Measurements from ENCODE around the gene DERA.
"Not testable (repeated sequence)": the region's sequence is repeated elsewhere in the genome, so short reads cannot be mapped to it uniquely, and the experiment has no call there.

DERA gene

DNA sequence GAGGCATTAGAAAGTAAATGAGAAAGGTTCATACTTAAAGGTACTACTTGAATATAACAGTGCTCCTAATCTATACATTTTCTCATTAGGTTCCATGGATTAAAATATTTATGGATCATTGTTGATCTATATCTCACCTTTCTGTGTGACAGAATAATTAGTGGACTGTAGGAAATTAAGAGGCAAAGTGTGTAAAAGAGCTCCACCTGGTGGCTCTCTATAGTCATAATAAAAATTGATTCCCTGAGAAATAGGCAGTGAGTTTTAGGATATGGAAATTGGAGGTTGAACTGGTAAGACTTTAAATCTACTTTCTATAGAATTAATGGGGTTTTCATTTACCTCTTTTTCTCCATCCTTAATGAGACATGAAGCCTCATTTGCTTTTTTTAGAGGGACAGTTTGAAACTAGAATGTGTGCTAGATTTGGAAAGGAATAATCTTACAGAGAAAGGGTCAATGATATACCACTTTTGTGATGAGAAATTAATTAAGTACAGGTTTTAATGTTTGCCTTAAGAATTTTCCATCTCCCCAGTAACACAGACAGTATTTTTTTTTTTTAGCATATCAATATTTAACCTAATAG, 11.8 kb upstream of the DERA start:
- no peak for DNase-seq

DNA sequence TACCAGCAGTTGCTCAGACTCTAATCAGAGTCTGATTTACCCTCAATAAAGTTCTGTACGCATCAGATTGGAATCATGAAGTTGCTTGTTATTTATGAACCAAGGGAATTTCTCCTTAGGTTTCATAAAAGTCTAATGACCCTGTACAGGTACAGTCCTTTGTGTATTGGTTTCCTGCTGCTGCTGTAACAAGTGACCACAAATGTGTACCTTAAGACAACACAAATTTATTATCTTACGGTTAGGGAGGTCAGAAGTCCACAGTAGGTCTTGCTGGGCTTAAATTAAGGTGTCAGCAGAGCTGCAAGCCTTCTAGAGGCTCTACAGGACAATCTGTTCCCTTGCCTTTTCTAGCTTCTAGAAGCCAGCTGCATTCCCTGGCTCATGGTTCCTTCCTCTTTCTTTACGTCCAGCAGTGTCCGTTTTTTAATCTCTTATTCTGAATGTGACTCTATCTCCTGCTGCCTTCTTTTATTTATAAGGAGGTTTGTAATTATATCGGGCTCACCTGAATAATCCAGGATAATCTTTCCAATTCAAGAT, 6.7 kb upstream of the DERA start:
- DNase-seq: no peak
- intact Hi-C loops (cut with DNase I): no loop called here

More for the DNA sequence above, 11.8 kb upstream of the DERA start:
- intact Hi-C loops (cut with DNase I): no loop called here

DNA sequence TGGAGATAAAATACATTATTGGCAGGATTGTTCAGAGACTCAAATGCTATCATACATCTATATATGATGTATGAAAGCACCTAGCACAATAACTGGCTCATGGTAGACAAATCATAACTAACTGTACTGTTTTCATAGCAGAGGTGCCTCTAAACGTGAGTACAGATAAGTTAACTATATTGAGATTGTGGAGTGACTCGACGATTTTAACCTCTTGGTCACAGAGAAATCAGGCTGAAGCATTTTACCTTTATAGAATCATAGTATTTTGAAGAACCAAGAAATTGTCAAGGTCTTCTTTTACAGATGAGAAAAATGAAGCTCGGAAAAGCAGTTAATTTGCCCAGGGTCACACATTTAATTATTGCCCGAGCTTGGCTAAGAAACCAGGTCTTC, 666 bp upstream of the DERA start:
- intact Hi-C loops (cut with DNase I): no loop called here
- no peak for DNase-seq

DNA sequence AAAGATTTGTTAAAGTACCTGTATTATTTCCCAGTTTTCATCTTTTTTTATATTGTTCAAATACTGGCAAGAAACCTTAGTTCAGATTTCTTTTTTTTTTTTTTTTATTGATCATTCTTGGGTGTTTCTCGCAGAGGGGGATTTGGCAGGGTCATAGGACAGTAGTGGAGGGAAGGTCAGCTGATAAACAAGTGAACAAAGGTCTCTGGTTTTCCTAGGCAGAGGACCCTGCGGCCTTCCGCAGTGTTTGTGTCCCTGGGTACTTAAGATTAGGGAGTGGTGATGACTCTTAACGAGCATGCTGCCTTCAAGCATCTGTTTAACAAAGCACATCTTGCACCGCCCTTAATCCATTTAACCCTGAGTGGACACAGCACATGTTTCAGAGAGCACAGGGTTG, 799 bp downstream of the DERA start:
- intact Hi-C loops (cut with DNase I); DNase-seq: not testable (repeated sequence)

DNA sequence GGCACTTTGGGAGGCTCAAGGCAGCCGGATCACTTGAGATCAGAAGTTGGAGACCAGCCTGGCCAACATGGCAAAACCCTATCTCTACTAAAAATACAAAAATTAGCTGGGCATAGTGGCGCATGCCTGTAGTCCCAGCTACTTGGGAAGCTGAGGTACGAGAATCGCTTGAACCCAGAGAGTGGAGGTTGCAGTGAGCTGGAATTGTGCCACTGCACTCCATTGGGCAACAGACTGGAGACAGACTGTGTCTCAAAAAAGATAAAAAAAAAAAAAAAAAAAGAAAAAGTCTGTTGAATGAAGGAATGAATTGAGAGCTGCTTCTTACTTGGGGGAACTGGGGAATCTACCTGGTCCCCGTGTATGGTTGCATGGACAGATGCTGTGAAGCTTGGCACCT, 3.0 kb downstream of the DERA start:
- DNase-seq; intact Hi-C loops (cut with DNase I): not testable (repeated sequence)

DNA sequence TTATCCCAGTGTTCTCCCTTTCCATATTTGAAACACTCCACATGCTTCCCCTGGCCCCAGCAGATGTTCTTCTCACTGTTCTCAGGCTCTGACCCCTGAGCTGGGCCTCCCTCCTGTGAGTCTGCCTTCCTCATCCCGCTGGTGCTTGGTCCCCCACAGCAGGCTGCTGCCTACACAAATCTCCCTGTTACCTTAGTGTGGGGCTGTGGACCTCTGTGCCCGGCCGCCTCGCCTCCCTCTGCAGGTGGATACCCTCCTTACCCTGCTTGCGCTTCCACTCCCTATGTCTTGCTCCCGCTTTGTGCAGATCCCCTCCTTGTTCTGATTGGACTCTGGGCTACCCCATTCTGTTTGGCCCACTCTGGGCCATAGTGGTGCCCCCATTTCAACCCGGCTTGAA, 6.9 kb downstream of the DERA start:
- DNase-seq: no peak
- intact Hi-C loops (cut with DNase I): no loop called here

DNA sequence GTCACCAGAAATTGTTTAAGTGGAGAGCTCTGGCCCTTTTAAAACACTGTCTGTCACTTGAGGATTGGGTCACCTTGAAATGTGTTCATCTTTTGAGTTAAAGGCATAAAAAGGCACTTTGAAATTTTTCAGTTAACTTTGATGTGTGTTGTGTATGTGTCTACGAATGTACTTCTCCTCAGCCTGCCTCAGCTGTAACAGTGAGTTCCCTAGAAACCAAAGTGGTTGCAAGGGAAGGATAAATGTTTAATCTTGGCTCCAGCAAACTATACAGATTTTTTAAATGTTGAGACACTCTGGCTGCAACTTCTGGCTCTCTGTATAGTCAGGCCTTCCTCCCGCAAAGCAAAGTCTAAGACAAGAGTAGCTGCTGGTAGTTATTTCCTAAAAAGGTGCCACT, 8.3 kb downstream of the DERA start:
- no peak for DNase-seq
- intact Hi-C loops (cut with DNase I): no loop called here

DNA sequence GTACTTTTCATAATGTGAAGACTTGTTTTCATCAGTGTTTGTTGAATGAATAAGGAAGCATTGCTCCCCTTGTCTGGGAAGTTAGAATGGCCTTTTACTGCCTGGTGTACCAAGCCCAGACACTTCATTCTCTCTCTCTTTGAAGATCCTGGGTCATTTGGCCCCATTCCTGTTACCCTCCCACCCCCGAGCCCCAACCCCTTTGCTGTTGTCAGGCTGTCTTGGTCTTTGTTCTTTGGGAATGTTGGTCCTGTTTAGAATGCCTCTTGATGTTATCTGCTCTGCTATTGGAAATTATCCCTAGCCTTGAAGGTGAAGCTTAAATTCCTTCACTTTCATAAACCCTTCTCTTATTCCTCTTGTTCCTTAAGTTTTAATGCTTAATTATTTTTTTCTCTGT, 13.8 kb downstream of the DERA start:
- intact Hi-C loops (cut with DNase I): no loop called here
- no peak for DNase-seq

DNA sequence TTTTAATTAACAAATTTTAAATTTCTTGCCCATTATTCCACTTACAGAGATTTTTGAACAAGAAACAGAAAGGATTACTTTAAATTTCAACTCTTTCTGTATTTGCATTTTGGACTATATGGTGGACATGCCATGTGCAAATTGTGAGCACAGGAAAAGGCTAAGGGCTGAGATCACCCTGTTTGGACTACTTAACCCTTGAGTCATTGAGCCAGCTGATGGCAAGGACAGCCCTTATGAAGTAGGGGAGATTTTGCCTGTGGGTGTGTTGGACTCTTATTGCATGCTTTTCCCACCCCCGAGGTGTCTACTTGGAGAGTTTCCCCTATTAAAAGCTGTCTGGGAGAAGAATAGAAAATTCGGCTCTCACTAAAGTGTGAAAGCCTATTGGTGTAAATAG, 17.2 kb downstream of the DERA start:
- no peak for DNase-seq
- intact Hi-C loops (cut with DNase I): no loop called here

DNA sequence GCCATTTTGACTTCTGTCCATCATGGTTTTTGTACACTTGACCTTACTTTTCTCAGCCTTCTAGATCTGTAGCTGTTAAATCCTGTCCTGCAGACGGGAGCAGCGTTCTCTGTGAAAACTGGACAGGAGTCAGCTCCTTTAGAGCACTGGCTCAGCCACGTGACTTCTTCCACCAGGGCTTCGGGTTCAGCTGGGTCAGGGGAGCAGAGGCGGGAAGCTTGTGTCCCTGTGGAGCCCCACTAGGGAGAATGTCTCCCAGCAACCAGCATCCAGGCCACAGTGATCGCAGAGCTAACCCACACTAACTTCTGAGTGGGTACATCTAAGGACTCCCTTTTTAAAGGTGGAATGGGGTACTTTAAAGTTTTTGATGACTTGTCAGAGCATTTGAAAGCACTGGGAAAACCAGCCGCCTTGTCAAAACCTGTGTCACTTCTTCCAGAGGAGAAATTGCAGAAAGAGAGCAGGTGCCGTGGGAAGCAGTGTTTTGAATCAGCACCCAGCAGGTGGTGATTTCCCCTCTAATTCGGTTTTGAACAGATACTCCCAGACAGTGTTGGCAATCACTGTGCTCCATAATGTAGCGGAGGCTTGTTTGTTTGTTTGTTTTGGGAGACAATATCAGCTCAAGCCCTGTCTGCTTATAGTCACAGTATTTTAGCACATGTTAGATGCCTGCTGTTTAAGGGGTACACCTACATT, 17.9 kb downstream of the DERA start:
- peak in 1 of 10 donors; percentile 84 for DNase-seq
- intact Hi-C loops (cut with DNase I): no loop called here

DNA sequence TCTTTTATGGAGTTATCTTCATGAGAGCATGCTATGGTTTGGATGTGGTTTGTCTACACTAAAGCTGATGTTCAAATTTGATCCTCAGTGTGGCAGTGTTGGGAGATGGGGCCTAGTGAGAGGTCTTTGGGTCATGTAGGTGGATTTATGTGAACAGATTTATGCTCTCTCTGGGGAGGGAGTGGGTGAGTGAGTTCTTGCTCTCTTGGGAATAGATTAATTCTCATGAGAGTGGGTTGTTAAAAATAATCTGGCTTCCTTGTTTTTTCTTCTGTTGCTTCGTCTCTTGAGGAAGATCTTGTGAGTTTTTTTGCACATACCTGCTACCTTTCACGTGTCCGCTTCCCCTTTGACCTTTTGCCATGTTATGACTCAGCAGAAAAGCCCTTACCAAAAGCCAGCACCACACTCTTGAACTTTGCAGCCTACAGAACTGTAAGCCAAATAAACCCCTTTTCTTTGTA, 20.5 kb downstream of the DERA start:
- intact Hi-C loops (cut with DNase I): no loop called here
- DNase-seq: no peak

DNA sequence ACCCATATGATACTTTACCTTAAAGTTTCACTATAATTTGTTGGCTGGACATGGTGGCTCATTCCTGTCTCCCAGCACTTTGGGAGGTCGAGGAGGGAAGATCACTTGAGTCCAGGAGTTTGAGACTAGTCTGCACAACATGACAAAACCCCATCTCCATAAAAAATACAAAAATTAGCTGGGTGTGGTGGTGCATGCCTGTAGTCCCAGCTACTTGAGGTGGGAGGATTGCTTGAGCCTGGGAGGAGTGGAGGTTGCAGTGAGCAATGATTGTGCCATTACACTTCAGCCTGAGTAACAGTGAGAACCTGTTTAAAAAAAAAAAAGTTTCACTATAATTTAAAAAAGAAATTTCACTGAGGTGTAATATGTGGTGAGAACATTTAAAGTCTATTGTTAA, 21.2 kb downstream of the DERA start:
- intact Hi-C loops (cut with DNase I): no loop called here
- DNase-seq: no peak

DNA sequence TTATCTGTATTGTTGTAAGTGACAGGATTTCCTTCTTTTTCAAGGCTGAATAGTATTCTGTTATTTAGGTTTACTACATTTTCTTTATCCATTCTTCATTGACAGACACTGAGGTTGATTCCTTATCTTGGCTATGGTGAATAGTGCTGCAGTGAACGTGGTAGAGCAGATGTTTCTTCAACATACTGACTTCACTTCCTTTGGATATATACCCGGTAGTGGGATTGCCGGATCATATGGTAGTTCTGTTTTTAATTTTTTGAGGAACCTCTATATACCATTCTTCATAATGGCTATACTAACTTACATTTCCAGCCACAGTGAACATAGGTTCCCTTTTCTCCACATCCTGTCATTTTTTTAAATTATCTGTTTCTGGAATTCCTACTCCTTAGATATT, 21.8 kb downstream of the DERA start:
- DNase-seq: no peak
- intact Hi-C loops (cut with DNase I): no loop called here

DNA sequence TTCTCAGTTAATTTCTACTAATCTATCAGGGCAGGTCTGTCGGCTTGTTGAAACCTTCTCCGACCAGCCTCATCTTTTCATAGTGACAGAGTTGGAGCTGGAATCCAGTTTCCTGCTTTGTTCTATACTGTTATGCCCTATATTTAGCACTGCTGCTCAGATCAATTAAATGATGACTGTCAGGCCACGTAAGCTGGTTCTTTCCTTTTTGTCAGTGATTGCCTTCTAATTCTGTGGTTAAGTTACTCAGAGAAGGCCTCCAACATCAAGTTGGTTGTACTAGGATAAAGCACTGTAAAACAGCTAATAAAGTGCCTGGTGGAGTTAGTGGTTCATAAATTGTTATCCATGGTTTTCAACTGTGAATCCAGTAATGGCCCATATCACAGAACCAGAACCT, 22.6 kb downstream of the DERA start:
- no peak for DNase-seq
- intact Hi-C loops (cut with DNase I): no loop called here

DNA sequence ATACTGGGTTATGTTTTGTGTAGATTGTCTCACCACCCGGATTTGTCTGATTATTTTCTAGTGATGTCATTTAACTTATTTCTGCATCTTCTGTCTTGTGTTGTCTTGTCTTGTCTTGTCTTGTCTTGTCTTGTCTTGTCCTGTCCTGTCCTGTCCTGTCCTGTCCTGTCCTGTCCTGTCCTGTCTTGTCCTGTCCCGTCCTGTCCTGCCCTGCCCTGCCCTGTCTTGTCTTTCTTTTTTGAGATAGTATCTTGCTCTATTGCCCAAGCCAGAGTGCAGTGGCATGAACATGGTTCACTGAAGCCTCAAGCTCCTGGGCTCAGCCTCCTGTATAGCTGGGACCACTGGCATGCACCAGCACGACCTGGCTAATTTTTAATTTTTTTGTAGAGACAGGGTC, 25.6 kb downstream of the DERA start:
- intact Hi-C loops (cut with DNase I): no loop called here
- DNase-seq: no peak

DNA sequence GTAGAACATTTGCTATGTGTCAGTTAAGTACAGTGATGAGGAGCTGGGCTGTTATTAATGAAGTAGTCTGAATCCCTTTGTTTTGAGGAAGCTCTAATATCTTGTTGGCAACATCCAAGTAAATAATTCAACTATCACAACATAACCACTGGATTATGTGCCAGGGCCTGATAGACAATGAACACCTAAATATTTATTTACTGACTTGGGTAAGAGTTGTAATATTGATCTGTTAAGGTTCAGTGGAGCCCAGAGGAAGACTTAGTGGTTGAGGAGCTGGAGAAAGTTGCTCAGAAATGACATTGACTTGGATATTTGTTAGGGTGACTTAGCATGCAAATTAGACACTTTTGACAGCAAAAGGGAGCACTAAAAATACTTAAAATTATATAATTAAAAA, 26.8 kb downstream of the DERA start:
- intact Hi-C loops (cut with DNase I): no loop called here

DNA sequence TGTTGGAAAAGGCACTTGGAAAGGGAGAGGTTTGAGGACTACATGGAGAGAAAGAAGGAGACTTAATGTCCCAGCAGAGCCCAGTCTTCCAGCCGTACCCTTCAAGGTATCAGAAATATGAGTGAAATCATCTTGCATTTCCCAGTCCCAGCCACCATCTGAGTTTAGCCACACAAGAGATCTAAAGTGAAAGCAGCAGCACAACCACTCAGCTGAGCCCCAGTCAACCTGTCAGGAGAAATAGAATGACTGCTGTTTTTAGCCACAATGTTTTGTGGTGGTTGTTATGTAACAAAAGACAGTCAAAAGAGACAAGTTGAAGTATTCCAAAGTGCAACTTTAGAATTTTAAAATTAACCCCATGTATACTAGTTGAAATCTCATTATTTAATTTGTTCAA, 28.0 kb downstream of the DERA start:
- intact Hi-C loops (cut with DNase I): no loop called here
- DNase-seq: no peak

More for the DNA sequence above, 26.8 kb downstream of the DERA start:
- no peak for DNase-seq

DNA sequence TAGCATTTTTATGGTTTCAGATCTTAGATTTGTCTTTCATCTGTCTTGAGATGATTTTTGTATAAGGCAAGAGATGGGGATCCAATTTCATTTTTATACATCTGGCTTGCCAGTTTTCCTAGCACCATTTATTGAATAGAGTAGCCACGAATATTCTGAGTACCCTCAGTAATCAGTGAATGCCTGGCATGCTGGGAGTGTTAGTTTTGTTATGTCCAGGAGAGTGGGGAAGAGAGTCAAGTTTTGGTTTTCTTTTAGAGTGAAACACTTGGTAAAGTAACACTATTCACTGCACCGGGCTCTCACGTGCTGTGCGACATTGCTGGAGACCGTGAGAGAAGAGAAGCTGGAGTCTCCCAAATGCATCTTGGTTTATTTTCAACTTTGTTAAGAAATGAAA, 31.3 kb downstream of the DERA start:
- intact Hi-C loops (cut with DNase I): no loop called here
- no peak for DNase-seq

DNA sequence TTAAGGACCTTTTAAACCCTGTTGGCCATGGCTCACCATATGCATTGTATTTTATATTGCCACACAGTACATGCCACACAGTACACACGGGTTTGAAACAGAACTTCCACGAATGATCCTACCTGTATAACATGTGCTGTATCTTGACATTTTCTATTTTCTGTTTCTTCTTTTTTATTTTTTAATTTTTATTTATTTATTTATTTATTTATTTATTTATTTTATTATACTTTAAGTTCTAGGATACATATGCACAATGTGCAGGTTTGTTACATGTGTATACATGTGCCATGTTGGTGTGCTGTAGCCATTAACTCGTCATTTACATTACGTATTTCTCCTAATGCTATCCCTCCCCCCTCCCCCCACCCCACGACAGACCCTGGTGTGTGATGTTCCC, 32.4 kb downstream of the DERA start:
- intact Hi-C loops (cut with DNase I); DNase-seq: not testable (repeated sequence)

DNA sequence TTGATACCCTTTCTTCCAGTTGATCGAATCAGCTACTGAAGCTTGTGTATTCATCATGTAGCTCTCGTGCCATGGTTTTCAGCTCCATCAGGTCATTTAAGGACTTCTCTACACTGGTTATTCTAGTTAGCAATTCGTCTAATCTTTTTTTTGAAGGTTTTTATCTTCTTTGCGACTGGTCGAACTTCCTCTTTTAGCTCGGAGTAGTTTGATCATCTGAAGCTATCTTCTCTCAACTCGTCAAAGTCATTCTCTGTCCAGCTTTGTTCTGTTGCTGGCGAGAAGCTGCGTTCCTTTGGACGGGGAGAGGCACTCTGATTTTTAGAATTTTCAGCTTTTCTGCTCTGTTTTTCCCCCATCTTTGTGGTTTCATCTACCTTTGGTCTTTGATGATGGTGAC, 37.3 kb downstream of the DERA start:
- DNase-seq; intact Hi-C loops (cut with DNase I): not testable (repeated sequence)

DNA sequence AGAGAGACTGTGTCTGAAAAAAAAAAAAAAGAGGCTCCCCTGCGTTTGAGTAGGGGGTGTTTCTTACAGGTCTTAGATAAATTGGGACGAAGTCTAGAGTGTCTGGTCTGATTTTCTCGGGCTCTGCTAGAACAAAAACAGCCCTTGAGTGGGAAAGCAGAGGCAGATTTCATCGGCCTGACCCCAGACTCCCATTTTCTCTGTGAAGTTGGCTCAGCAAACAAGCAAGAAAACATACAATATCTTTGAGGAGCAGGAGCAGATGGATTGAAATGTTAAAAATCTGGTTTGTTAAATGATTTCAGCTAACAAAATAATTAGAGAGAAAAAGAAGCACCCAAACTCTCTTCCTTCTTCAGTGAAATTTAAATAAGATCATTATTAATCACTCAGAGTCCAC, 44.1 kb downstream of the DERA start:
- intact Hi-C loops (cut with DNase I): no loop called here
- no peak for DNase-seq

DNA sequence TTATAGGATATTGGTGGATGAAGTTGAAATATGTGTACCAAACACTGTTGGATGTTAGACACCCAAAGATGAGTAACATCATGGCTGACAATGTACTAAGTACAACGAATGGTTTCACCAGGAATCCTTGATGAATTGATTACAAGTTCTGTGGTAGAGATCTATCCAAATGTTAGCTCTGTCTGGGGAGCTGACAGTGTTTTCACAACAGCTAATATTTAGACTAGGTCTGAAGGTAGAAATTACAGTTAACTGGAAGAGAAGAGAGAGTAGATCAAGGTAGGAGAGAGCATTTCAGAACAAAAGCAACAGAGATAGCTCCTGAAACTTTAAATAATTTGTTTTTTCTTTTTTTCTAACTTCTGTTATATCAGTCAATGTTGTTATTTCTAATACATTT, 44.9 kb downstream of the DERA start:
- intact Hi-C loops (cut with DNase I): no loop called here
- DNase-seq: no peak

All from posterior cingulate gyrus (tissue), 11 donors.